ENCODE results near the gene SAC3D1. TPM values are rescaled to one million over a fixed set of nuclear protein-coding genes. Genes with fewer than 3 reads are reported as not detected.

The SAC3D1 gene
- total and polyA plus RNA-seq, 2 donors (not counting 1 experiment from before 2014, with no cell fraction given): 3.1 to 8.6 TPM

GRCh38 chr11:65087216-65087615 is 46.2 kb downstream of the SAC3D1 start:
- TF ChIP-seq EZH2 (IDR thresholded peaks at IDR 0.05; ENCODE audit: low read length, missing control alignments) (no peak), CTCF (conservative IDR thresholded peaks at IDR 0.05 in 1 of 2, IDR thresholded peaks at IDR 0.05 in 1 of 2; ENCODE audit: low read depth in 1 of 2, low read length in 2 of 2) (no peak)
- H3K9ac ChIP-seq (ENCODE audit: insufficient read depth, low read length): no peak overlapping the region
- no peak overlapping the region for H2AFZ ChIP-seq (ENCODE audit: low read length)
- peaks cover 21% of the 10 kb centered on the region for H3K36me3 ChIP-seq (ENCODE audit: control insufficient read depth, insufficient read depth, low read length)
- H3K27me3 ChIP-seq (ENCODE audit: control insufficient read depth, insufficient read depth, low read length): no peaks in the 10 kb centered on the region
- no peak overlapping the region for H3K27ac ChIP-seq (ENCODE audit: insufficient read depth, low read length)
- H4K20me1 ChIP-seq (ENCODE audit: control insufficient read depth, extremely low read depth, insufficient read depth, low read length): no peaks in the 10 kb centered on the region
- no peak overlapping the region for H3K4me3 ChIP-seq (replicated peaks in 1 of 4; ENCODE audit: control extremely low read depth in 1 of 4, insufficient read depth in 1 of 4, low read depth in 3 of 4, low read length in 4 of 4)
- peaks cover 11% of the 10 kb centered on the region for H3K4me1 ChIP-seq (ENCODE audit: control insufficient read depth, extremely low read depth, insufficient read depth, low read length)
- DNase-seq (ENCODE audit: low read depth in 2 of 2): no peak
- no peak overlapping the region for H3K4me2 ChIP-seq (ENCODE audit: extremely low read depth, insufficient read depth, low read length)
- H3K79me2 ChIP-seq (ENCODE audit: control insufficient read depth, insufficient read depth, low read length): peaks cover 27% of the 10 kb centered on the region
- H3K9me3 ChIP-seq (ENCODE audit: control insufficient read depth, insufficient read depth, low read depth, low read length): no peaks in the 10 kb centered on the region

DNA sequence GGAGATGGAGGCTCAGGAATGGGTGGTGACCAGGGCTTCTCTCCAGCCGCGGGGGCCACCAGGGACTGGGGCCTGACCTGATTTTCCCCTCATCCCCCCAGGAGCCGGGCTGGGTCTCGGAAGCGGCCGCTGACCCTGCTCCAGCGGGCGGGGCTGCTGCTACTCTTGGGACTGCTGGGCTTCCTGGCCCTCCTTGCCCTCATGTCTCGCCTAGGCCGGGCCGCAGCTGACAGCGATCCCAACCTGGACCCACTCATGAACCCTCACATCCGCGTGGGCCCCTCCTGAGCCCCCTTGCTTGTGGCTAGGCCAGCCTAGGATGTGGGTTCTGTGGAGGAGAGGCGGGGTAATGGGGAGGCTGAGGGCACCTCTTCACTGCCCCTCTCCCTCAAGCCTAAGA is 46.8 kb downstream of the SAC3D1 start:
- peaks cover 21% of the 10 kb centered on the region for H3K36me3 ChIP-seq (ENCODE audit: control insufficient read depth, insufficient read depth, low read length)

DNA sequence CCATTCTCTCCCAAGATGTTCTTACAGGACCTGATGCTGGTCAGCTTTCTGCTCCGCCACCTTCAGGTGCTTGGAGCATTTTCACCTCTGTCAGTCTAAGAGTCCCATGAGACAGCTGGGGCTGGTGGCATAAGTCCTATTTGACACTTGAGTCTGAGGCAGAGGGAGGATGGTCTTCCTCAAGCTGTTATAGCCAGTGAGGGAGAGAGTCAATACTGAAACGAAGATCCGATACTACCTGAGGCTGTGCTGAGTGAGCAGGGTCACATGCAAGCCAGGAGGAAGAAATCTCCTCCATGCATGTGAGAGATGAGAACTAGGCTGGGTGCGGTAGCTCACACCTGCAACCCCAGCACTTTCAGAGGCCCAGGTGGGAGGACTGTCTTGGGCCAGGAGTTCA is 48.6 kb downstream of the SAC3D1 start:
- no peak overlapping the region for H2AFZ ChIP-seq (ENCODE audit: low read length)

More for the DNA sequence above, 46.8 kb downstream of the SAC3D1 start:
- H3K79me2 ChIP-seq (ENCODE audit: control insufficient read depth, insufficient read depth, low read length): peaks cover 23% of the 10 kb centered on the region
- H3K27ac ChIP-seq (ENCODE audit: insufficient read depth, low read length): no peak overlapping the region
- H3K4me3 ChIP-seq (replicated peaks in 1 of 4; ENCODE audit: control extremely low read depth in 1 of 4, insufficient read depth in 1 of 4, low read depth in 3 of 4, low read length in 4 of 4): no peak overlapping the region
- H4K20me1 ChIP-seq (ENCODE audit: control insufficient read depth, extremely low read depth, insufficient read depth, low read length): no peaks in the 10 kb centered on the region
- no peaks in the 10 kb centered on the region for H3K9me3 ChIP-seq (ENCODE audit: control insufficient read depth, insufficient read depth, low read depth, low read length)
- TF ChIP-seq EZH2 (IDR thresholded peaks at IDR 0.05; ENCODE audit: low read length, missing control alignments): no peak
- TF ChIP-seq CTCF (conservative IDR thresholded peaks at IDR 0.05 in 1 of 2, IDR thresholded peaks at IDR 0.05 in 1 of 2; ENCODE audit: low read depth in 1 of 2, low read length in 2 of 2): no peak
- no peak overlapping the region for H2AFZ ChIP-seq (ENCODE audit: low read length)
- no peaks in the 10 kb centered on the region for H3K27me3 ChIP-seq (ENCODE audit: control insufficient read depth, insufficient read depth, low read length)
- no peak for DNase-seq (ENCODE audit: low read depth in 2 of 2)
- peaks cover 8% of the 10 kb centered on the region for H3K4me1 ChIP-seq (ENCODE audit: control insufficient read depth, extremely low read depth, insufficient read depth, low read length)
- no peak overlapping the region for H3K4me2 ChIP-seq (ENCODE audit: extremely low read depth, insufficient read depth, low read length)
- no peak overlapping the region for H3K9ac ChIP-seq (ENCODE audit: insufficient read depth, low read length)

More for the DNA sequence above, 48.6 kb downstream of the SAC3D1 start:
- H3K36me3 ChIP-seq (ENCODE audit: control insufficient read depth, insufficient read depth, low read length): peaks cover 21% of the 10 kb centered on the region
- no peak overlapping the region for H3K4me3 ChIP-seq (replicated peaks in 1 of 4; ENCODE audit: control extremely low read depth in 1 of 4, insufficient read depth in 1 of 4, low read depth in 3 of 4, low read length in 4 of 4)
- H3K27ac ChIP-seq (ENCODE audit: insufficient read depth, low read length): no peak overlapping the region
- peaks cover 4% of the 10 kb centered on the region for H3K4me1 ChIP-seq (ENCODE audit: control insufficient read depth, extremely low read depth, insufficient read depth, low read length)
- H3K4me2 ChIP-seq (ENCODE audit: extremely low read depth, insufficient read depth, low read length): no peak overlapping the region
- H4K20me1 ChIP-seq (ENCODE audit: control insufficient read depth, extremely low read depth, insufficient read depth, low read length): no peaks in the 10 kb centered on the region
- DNase-seq (ENCODE audit: low read depth in 2 of 2): no peak
- H3K9me3 ChIP-seq (ENCODE audit: control insufficient read depth, insufficient read depth, low read depth, low read length): no peaks in the 10 kb centered on the region
- no peaks in the 10 kb centered on the region for H3K27me3 ChIP-seq (ENCODE audit: control insufficient read depth, insufficient read depth, low read length)
- TF ChIP-seq EZH2 (IDR thresholded peaks at IDR 0.05; ENCODE audit: low read length, missing control alignments) (no peak), CTCF (conservative IDR thresholded peaks at IDR 0.05 in 1 of 2, IDR thresholded peaks at IDR 0.05 in 1 of 2; ENCODE audit: low read depth in 1 of 2, low read length in 2 of 2) (no peak)
- H3K79me2 ChIP-seq (ENCODE audit: control insufficient read depth, insufficient read depth, low read length): peaks cover 11% of the 10 kb centered on the region
- no peak overlapping the region for H3K9ac ChIP-seq (ENCODE audit: insufficient read depth, low read length)

Measured in fibroblast of lung (primary cell).